ENCODE measurements around the gene P2RX7. TPM values are rescaled to one million over a fixed set of nuclear protein-coding genes. Genes with fewer than 3 reads are reported as not detected.
"Not testable (repeated sequence)": the region's sequence is repeated elsewhere in the genome, so short reads cannot be mapped to it uniquely, and the experiment has no call there.

P2RX7 gene
- total RNA-seq, 1 donor: 4.0 TPM

- H3K79me2 ChIP-seq (ENCODE audit: insufficient read depth, low read length): no peaks in the 10 kb centered on the region
- no peaks in the 10 kb centered on the region for H3K4me1 ChIP-seq (ENCODE audit: insufficient read depth, low read length)
- no peaks in the 10 kb centered on the region for H3K36me3 ChIP-seq (ENCODE audit: insufficient read depth, low read length)
- TF ChIP-seq CTCF (IDR thresholded peaks at IDR 0.05; ENCODE audit: extremely low read depth, low read depth, low read length): no peak
- no peak for DNase-seq (ENCODE audit: insufficient read length, low spot score, missing footprints)
- H3K9me3 ChIP-seq (ENCODE audit: low read depth, low read length): no peaks in the 10 kb centered on the region
- H3K27ac ChIP-seq (ENCODE audit: low read depth, low read length): no peak overlapping the region
- H3K27me3 ChIP-seq (ENCODE audit: insufficient read depth, low read length): peaks cover 3% of the 10 kb centered on the region
- no peak overlapping the region for H3K4me3 ChIP-seq (ENCODE audit: insufficient read depth, low read length)
- no peak overlapping the region for H2AFZ ChIP-seq (ENCODE audit: low read length)
- no peak overlapping the region for H3K4me2 ChIP-seq (ENCODE audit: insufficient read depth, low read length)
- no peaks in the 10 kb centered on the region for H4K20me1 ChIP-seq (ENCODE audit: insufficient read depth, low read length)
Measured at GRCh38 chr12:121142171-121142950, 9.7 kb downstream of the P2RX7 start.

GRCh38 chr12:121144416-121144914, 11.8 kb downstream of the P2RX7 start:
- H3K36me3 ChIP-seq (ENCODE audit: insufficient read depth, low read length): no peaks in the 10 kb centered on the region
- H3K27me3 ChIP-seq (ENCODE audit: insufficient read depth, low read length): peaks cover 3% of the 10 kb centered on the region
- H3K4me2 ChIP-seq (ENCODE audit: insufficient read depth, low read length): peak overlapping the region; percentile 36
- no peaks in the 10 kb centered on the region for H4K20me1 ChIP-seq (ENCODE audit: insufficient read depth, low read length)
- TF ChIP-seq CTCF (IDR thresholded peaks at IDR 0.05; ENCODE audit: extremely low read depth, low read depth, low read length): no peak
- H2AFZ ChIP-seq (ENCODE audit: low read length): no peak overlapping the region
- no peak overlapping the region for H3K4me3 ChIP-seq (ENCODE audit: insufficient read depth, low read length)
- H3K4me1 ChIP-seq (ENCODE audit: insufficient read depth, low read length): no peaks in the 10 kb centered on the region
- no peaks in the 10 kb centered on the region for H3K79me2 ChIP-seq (ENCODE audit: insufficient read depth, low read length)
- DNase-seq (ENCODE audit: insufficient read length, low spot score, missing footprints): no peak
- H3K9me3 ChIP-seq (ENCODE audit: low read depth, low read length): no peaks in the 10 kb centered on the region
- H3K27ac ChIP-seq (ENCODE audit: low read depth, low read length): no peak overlapping the region

GRCh38 chr12:121145221-121145620, 12.5 kb downstream of the P2RX7 start:
- H3K9me3 ChIP-seq (ENCODE audit: low read depth, low read length): no peaks in the 10 kb centered on the region
- no peak overlapping the region for H3K4me2 ChIP-seq (ENCODE audit: insufficient read depth, low read length)
- peak; percentile 88 for DNase-seq (ENCODE audit: insufficient read length, low spot score, missing footprints)
- no peaks in the 10 kb centered on the region for H3K36me3 ChIP-seq (ENCODE audit: insufficient read depth, low read length)
- TF ChIP-seq CTCF (IDR thresholded peaks at IDR 0.05; ENCODE audit: extremely low read depth, low read depth, low read length): no peak
- H3K4me1 ChIP-seq (ENCODE audit: insufficient read depth, low read length): no peaks in the 10 kb centered on the region
- H3K4me3 ChIP-seq (ENCODE audit: insufficient read depth, low read length): no peak overlapping the region
- no peak overlapping the region for H2AFZ ChIP-seq (ENCODE audit: low read length)
- no peak overlapping the region for H3K27ac ChIP-seq (ENCODE audit: low read depth, low read length)
- no peaks in the 10 kb centered on the region for H3K79me2 ChIP-seq (ENCODE audit: insufficient read depth, low read length)
- H4K20me1 ChIP-seq (ENCODE audit: insufficient read depth, low read length): no peaks in the 10 kb centered on the region
- peaks cover 5% of the 10 kb centered on the region for H3K27me3 ChIP-seq (ENCODE audit: insufficient read depth, low read length)

GRCh38 chr12:121149289-121149688, 16.6 kb downstream of the P2RX7 start:
- H4K20me1 ChIP-seq (ENCODE audit: insufficient read depth, low read length); H3K9me3 ChIP-seq (ENCODE audit: low read depth, low read length); H3K79me2 ChIP-seq (ENCODE audit: insufficient read depth, low read length); H3K4me2 ChIP-seq (ENCODE audit: insufficient read depth, low read length); H3K27ac ChIP-seq (ENCODE audit: low read depth, low read length); H2AFZ ChIP-seq (ENCODE audit: low read length); H3K4me3 ChIP-seq (ENCODE audit: insufficient read depth, low read length); H3K4me1 ChIP-seq (ENCODE audit: insufficient read depth, low read length); H3K36me3 ChIP-seq (ENCODE audit: insufficient read depth, low read length); H3K27me3 ChIP-seq (ENCODE audit: insufficient read depth, low read length); DNase-seq (ENCODE audit: insufficient read length, low spot score, missing footprints): not testable (repeated sequence)
